Glutamatergic neuron (in vitro differentiated cells): ENCODE data around the gene LMF1. TPM values are rescaled to one million over a fixed set of nuclear protein-coding genes. Genes with fewer than 3 reads are reported as not detected.

Experiments used
- DNase-seq: peaks from one replicate; pipeline ENCODE4 v3.0.0; 2022
- H3K27ac Mint-ChIP-seq: one replicate; pipeline ENCODE4 v1.8.0; 2020; ENCODE audit warnings: mild to moderate bottlenecking, mixed read lengths, inconsistent platforms; ENCODE audit not compliant: unreplicated experiment
- H3K27me3 Mint-ChIP-seq: one replicate; pipeline ENCODE4 v1.8.0; 2020; ENCODE audit warnings: mild to moderate bottlenecking, moderate library complexity, mixed read lengths, inconsistent platforms; ENCODE audit not compliant: unreplicated experiment
- H3K36me3 Mint-ChIP-seq: one replicate; pipeline ENCODE4 v1.8.0; 2020; ENCODE audit warnings: mild to moderate bottlenecking, mixed read lengths, inconsistent platforms; ENCODE audit not compliant: unreplicated experiment
- H3K4me1 Mint-ChIP-seq: one replicate; pipeline ENCODE4 v1.8.0; 2020; ENCODE audit warnings: mild to moderate bottlenecking, low read depth, mixed read lengths, inconsistent platforms; ENCODE audit not compliant: unreplicated experiment
- H3K4me3 Mint-ChIP-seq: one replicate; pipeline ENCODE4 v1.8.0; 2020; ENCODE audit warnings: mild to moderate bottlenecking, mixed read lengths, inconsistent platforms; ENCODE audit not compliant: unreplicated experiment
- H3K9me3 Mint-ChIP-seq: one replicate; pipeline ENCODE4 v1.8.0; 2020; ENCODE audit warnings: mild to moderate bottlenecking, moderate library complexity, mixed read lengths, inconsistent platforms; ENCODE audit not compliant: unreplicated experiment
- CTCF ChIP-seq: fragments of 200-600 bp; sonication (generic); IDR thresholded peaks from one replicate; pipeline ENCODE4 v1.5.0; 2021; ENCODE audit not compliant: partially characterized antibody, unreplicated experiment
- total RNA-seq: library from RNA; stranded (reverse); fragmentation: NEBNext Ultra II Directional; extraction: Animal tissue kit (Norgen Biotek cat#: 25700); gene quantifications from one replicate; pipeline ENCODE4 v1.2.1, GENCODE V29; 2021; ENCODE audit not compliant: unreplicated experiment

LMF1 gene
- total RNA-seq, 1 donor from 2014 or later, result 17.4 TPM

- no peak for TF ChIP-seq CTCF
- H3K4me3 Mint-ChIP-seq, result no peak overlapping the region
- DNase-seq, result no peak
- H3K27me3 Mint-ChIP-seq, result peaks cover 4% of the 10 kb centered on the region
- H3K36me3 Mint-ChIP-seq, result peaks cover 5% of the 10 kb centered on the region
- H3K9me3 Mint-ChIP-seq, result peaks cover 6% of the 10 kb centered on the region
- H3K4me1 Mint-ChIP-seq, result peaks cover 13% of the 10 kb centered on the region
- no peak overlapping the region for H3K27ac Mint-ChIP-seq
These were observed 94.8 kb downstream of the LMF1 start for GRCh38 chr16:876041-876335.

GRCh38 chr16:875182-876040 is 95.4 kb downstream of the LMF1 start:
- H3K9me3 Mint-ChIP-seq, result peaks cover 6% of the 10 kb centered on the region
- peaks cover 5% of the 10 kb centered on the region for H3K36me3 Mint-ChIP-seq
- H3K4me3 Mint-ChIP-seq, result no peak overlapping the region
- H3K27me3 Mint-ChIP-seq, result peaks cover 4% of the 10 kb centered on the region
- DNase-seq, result peak; percentile 7
- H3K27ac Mint-ChIP-seq, result no peak overlapping the region
- H3K4me1 Mint-ChIP-seq, result peaks cover 13% of the 10 kb centered on the region
- TF ChIP-seq CTCF, result no peak

- Mint-ChIP-seq H3K36me3 (peaks cover 5% of the 10 kb centered on the region), H3K4me3 (no peak overlapping the region), H3K4me1 (peaks cover 13% of the 10 kb centered on the region), H3K9me3 (peaks cover 6% of the 10 kb centered on the region), H3K27ac (no peak overlapping the region), H3K27me3 (peaks cover 4% of the 10 kb centered on the region)
- peak; percentile 13 for DNase-seq
- TF ChIP-seq CTCF, result no peak
These were observed 96.2 kb downstream of the LMF1 start for GRCh38 chr16:874366-875181.

DNA sequence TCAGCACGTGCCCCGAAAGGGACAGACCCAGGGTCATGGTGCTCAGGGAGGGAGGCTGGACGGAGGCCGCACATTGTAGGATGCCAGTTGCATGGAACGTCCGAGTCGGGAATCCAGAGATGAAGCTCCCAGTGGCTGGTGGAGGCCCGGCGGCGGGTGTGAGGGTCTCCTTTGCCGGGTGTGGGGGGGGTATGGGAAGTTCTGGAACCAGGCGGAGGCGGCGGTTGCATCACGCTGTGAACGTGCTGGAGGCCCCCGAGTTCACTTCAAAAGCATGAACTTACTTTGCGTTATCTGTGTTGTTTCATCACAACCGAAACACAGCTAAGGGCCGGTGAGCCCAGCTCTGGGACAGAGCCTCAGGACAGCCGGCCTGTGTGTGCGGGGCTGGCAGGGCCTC is 96.9 kb downstream of the LMF1 start:
- peaks cover 5% of the 10 kb centered on the region for H3K36me3 Mint-ChIP-seq
- H3K27ac Mint-ChIP-seq, result no peak overlapping the region
- H3K4me3 Mint-ChIP-seq, result no peak overlapping the region
- H3K9me3 Mint-ChIP-seq, result peaks cover 7% of the 10 kb centered on the region
- H3K27me3 Mint-ChIP-seq, result peaks cover 4% of the 10 kb centered on the region
- H3K4me1 Mint-ChIP-seq, result peaks cover 13% of the 10 kb centered on the region
- no peak for TF ChIP-seq CTCF
- DNase-seq, result peak; percentile 16

GRCh38 chr16:873243-873661 is 97.5 kb downstream of the LMF1 start:
- no peak for TF ChIP-seq CTCF

More at GRCh38 chr16:873243-873661, 97.5 kb downstream of the LMF1 start:
- peaks cover 13% of the 10 kb centered on the region for H3K4me1 Mint-ChIP-seq
- peaks cover 7% of the 10 kb centered on the region for H3K9me3 Mint-ChIP-seq
- DNase-seq, result peak; percentile 72
- H3K36me3 Mint-ChIP-seq, result peaks cover 5% of the 10 kb centered on the region
- peak overlapping the region; percentile 30 for H3K27ac Mint-ChIP-seq
- peaks cover 5% of the 10 kb centered on the region for H3K27me3 Mint-ChIP-seq
- H3K4me3 Mint-ChIP-seq, result peak overlapping the region; percentile 32
